ENCODE data around the gene GFAP.

The GFAP gene

GRCh38 chr17:44903012-44903685 lies 12.2 kb downstream of the GFAP start:
- no peak for DNase-seq (ENCODE audit: low read depth in 3 of 3, low spot score in 1 of 3)

- DNase-seq (ENCODE audit: low read depth in 3 of 3, low spot score in 1 of 3), result no peak
Observed at GRCh38 chr17:44902135-44902760, 13.1 kb downstream of the GFAP start.

GRCh38 chr17:44901411-44901921 lies 13.8 kb downstream of the GFAP start:
- no peak for DNase-seq (ENCODE audit: low read depth in 3 of 3, low spot score in 1 of 3)

- DNase-seq (ENCODE audit: low read depth in 3 of 3, low spot score in 1 of 3), result no peak
Observed at GRCh38 chr17:44900894-44901293, 14.4 kb downstream of the GFAP start.

GRCh38 chr17:44899074-44899782 lies 16.1 kb downstream of the GFAP start, which contains the start of gene EFTUD2:
TSS of gene EFTUD2 (minus strand) at chr17:44899445. CDS start at chr17:44894521, 4,924 bp downstream.
- peak; percentile 82 to 90 (median 87) for DNase-seq (ENCODE audit: low read depth in 3 of 3, low spot score in 1 of 3)

- DNase-seq (ENCODE audit: low read depth in 3 of 3, low spot score in 1 of 3), result no peak
Observed at GRCh38 chr17:44898768-44899073, 16.6 kb downstream of the GFAP start.

- DNase-seq (ENCODE audit: low read depth in 3 of 3, low spot score in 1 of 3), result no peak
Observed at GRCh38 chr17:44894642-44895041, 20.7 kb downstream of the GFAP start.

GRCh38 chr17:44892250-44892649 lies 23.1 kb downstream of the GFAP start:
- no peak for DNase-seq (ENCODE audit: low read depth in 3 of 3, low spot score in 1 of 3)

- DNase-seq (ENCODE audit: low read depth in 3 of 3, low spot score in 1 of 3), result no peak
Observed at GRCh38 chr17:44889003-44889402, 26.3 kb downstream of the GFAP start.

GRCh38 chr17:44887971-44888954 lies 27.0 kb downstream of the GFAP start:
- DNase-seq (ENCODE audit: low read depth in 3 of 3, low spot score in 1 of 3), result no peak

GRCh38 chr17:44887016-44887415 lies 28.3 kb downstream of the GFAP start:
- DNase-seq (ENCODE audit: low read depth in 3 of 3, low spot score in 1 of 3), result no peak

GRCh38 chr17:44884941-44885340 lies 30.4 kb downstream of the GFAP start:
- no peak for DNase-seq (ENCODE audit: low read depth in 3 of 3, low spot score in 1 of 3)

- no peak for DNase-seq (ENCODE audit: low read depth in 3 of 3, low spot score in 1 of 3)
Observed at GRCh38 chr17:44881145-44881544, 34.2 kb downstream of the GFAP start.

- DNase-seq (ENCODE audit: low read depth in 3 of 3, low spot score in 1 of 3), result no peak
Observed at GRCh38 chr17:44880062-44880461, 35.2 kb downstream of the GFAP start.

- DNase-seq (ENCODE audit: low read depth in 3 of 3, low spot score in 1 of 3), result no peak
Observed at GRCh38 chr17:44879376-44879775, 35.9 kb downstream of the GFAP start.

GRCh38 chr17:44878627-44879221 lies 36.6 kb downstream of the GFAP start:
- DNase-seq (ENCODE audit: low read depth in 3 of 3, low spot score in 1 of 3), result no peak

- DNase-seq (ENCODE audit: low read depth in 3 of 3, low spot score in 1 of 3), result no peak
Observed at GRCh38 chr17:44877121-44877520, 38.2 kb downstream of the GFAP start.

GRCh38 chr17:44875761-44876160 lies 39.5 kb downstream of the GFAP start:
- DNase-seq (ENCODE audit: low read depth in 3 of 3, low spot score in 1 of 3), result no peak

- DNase-seq (ENCODE audit: low read depth in 3 of 3, low spot score in 1 of 3), result no peak
Observed at GRCh38 chr17:44872131-44872768, 43.0 kb downstream of the GFAP start.

GRCh38 chr17:44871556-44871955 lies 43.7 kb downstream of the GFAP start:
- no peak for DNase-seq (ENCODE audit: low read depth in 3 of 3, low spot score in 1 of 3)
